Esophagus squamous epithelium (tissue), 4 donors: ENCODE data around the gene SLC6A2.

Source experiments
- POLR2A ChIP-seq, 4 donors: fragments of 450-650 bp; IDR thresholded peaks; one replicate each; pipeline ENCODE4 v1.6.1; 2017; ENCODE audit warnings: antibody characterized with exemption in 4 of 4, mild to moderate bottlenecking in 4 of 4, moderate library complexity in 3 of 4
- TF ChIP-seq, protein P1 (sequence below), 6 experiments: fragments of 450-650 bp in 4 of 6; fragments of 200-600 bp in 2 of 6; sonication (generic) in 2 of 6; IDR thresholded peaks; one replicate each; pipeline ENCODE4 v1.5.1; 2016 to 2019; ENCODE audit warnings: antibody characterized with exemption in 6 of 6, mild to moderate bottlenecking in 4 of 6, moderate library complexity in 4 of 6

DNA sequence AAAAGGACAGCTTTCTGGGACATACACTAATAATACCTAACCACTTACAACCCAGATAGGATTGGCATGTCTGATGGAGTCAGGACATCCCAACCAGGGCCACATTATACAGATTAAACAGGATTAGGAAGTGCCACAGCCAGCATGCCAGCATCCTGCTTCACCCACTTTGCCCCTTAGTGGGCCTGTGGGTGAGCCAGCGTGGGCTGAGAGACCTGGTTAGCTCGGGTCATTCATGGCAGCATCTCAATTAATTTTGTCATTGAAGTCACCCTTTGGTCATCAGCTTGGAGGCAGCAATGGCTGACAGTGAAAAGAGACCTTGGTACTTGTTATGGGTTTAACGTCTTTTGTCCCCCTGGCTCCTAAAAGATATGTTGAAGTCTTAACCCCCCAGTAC is 29.9 kb upstream of the SLC6A2 start:
- TF ChIP-seq, protein P1, sequence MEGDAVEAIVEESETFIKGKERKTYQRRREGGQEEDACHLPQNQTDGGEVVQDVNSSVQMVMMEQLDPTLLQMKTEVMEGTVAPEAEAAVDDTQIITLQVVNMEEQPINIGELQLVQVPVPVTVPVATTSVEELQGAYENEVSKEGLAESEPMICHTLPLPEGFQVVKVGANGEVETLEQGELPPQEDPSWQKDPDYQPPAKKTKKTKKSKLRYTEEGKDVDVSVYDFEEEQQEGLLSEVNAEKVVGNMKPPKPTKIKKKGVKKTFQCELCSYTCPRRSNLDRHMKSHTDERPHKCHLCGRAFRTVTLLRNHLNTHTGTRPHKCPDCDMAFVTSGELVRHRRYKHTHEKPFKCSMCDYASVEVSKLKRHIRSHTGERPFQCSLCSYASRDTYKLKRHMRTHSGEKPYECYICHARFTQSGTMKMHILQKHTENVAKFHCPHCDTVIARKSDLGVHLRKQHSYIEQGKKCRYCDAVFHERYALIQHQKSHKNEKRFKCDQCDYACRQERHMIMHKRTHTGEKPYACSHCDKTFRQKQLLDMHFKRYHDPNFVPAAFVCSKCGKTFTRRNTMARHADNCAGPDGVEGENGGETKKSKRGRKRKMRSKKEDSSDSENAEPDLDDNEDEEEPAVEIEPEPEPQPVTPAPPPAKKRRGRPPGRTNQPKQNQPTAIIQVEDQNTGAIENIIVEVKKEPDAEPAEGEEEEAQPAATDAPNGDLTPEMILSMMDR (IDR thresholded peaks at IDR 0.05), result no peak
- no peak for TF ChIP-seq POLR2A (IDR thresholded peaks at IDR 0.05)
